ENCODE data around the gene ZSCAN21.
"Not testable (repeated sequence)": the region's sequence is repeated elsewhere in the genome, so short reads cannot be mapped to it uniquely, and the experiment has no call there.

The ZSCAN21 gene

GRCh38 chr7:100049441-100050291 lies at the start of gene ZSCAN21:
ZSCAN21 (plus strand) TSS chr7:100049774; CDS start chr7:100057007, 7,233 bp downstream.
- TF ChIP-seq NFRKB (IDR thresholded peaks at IDR 0.05) (no peak), L3MBTL2 (conservative IDR thresholded peaks at IDR 0.05) (peak; percentile 89), ELF4 (IDR thresholded peaks at IDR 0.05) (peak; percentile 84)
- peak; percentile 89 for DNase-seq (ENCODE audit: extremely low spot score)
- CTCF ChIA-PET: interaction anchor here (0.7 kb wide), 1 partner anchor 12 kb away, joined by 3 read pairs; no protein-coding TSS in a partner anchor
- POLR2A ChIA-PET: interaction anchor here (0.6 to 1.9 kb wide), 13 partner anchors 9 to 59 kb away, joined by 3 to 12 read pairs (median 4); partner anchors contain the start of genes AP4M1, MCM7 and ZKSCAN1

- TF ChIP-seq HDGF (IDR thresholded peaks at IDR 0.05; ENCODE audit: borderline replicate concordance): no peak
- TF ChIP-seq BHLHE40 (IDR thresholded peaks at IDR 0.05; ENCODE audit: borderline replicate concordance): no peak
- no peak for TF ChIP-seq CTBP1 (IDR thresholded peaks at IDR 0.05; ENCODE audit: borderline replicate concordance)
- DNase-seq (ENCODE audit: extremely low spot score): no peak
- POLR2A ChIA-PET: interaction anchor here (1.0 kb wide), 1 partner anchor 15 kb away, joined by 4 read pairs; the partner anchor contains the start of gene ZKSCAN1
- CTCF ChIA-PET: interaction anchor here (0.6 kb wide), 2 partner anchors 20 to 149 kb away, joined by 3 to 4 read pairs; no protein-coding TSS in a partner anchor
These were observed 49.3 kb upstream of the ZSCAN21 start for GRCh38 chr7:100000239-100000638.

DNA sequence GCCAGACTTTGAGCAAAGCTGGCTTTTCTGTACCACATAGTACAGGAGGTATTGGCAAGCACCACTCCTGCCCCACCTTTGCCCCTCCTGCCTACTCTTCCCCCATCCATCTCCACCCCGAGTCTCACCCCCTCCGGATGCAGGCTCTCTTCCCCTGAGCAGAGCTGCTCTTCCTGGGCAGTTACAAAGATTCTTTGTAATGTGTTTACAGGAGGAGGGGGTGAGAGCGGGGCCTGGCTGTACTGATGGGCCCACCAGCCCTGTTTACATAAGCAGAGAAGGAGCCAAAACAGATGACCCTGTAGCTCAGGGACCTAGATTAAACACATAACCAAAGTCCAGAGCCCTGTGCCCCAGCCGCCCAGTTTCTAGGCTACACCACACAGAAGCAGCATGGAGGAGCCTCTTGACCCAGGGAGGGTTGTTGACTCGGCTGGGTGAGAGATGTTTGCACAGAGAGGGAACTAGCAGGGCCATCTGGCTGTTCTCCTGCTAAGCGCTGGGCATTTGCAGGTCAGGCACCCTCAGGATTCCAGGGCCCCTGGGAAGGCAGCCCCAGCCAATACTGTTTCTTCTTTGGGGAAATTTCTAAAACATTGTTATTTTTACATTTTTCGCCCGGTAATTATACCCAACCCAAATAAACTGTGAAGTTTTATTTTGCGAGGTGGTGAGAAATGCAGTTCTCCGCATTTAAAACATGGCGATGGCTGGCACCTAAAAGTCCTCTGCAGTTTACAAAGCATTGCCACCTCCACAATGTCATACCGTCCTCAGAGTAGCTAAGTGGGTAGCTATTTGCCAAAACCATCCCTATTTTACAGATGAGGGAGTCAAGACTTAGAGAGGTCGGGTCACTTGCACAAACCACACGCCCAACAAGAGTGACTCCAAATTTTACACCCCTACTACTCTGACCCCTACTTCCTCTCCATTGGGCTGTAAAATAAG lies 45.6 kb upstream of the ZSCAN21 start:
- CTCF ChIA-PET: interaction anchor here (0.6 kb wide), 1 partner anchor 54 kb away, joined by 3 read pairs; no protein-coding TSS in a partner anchor

DNA sequence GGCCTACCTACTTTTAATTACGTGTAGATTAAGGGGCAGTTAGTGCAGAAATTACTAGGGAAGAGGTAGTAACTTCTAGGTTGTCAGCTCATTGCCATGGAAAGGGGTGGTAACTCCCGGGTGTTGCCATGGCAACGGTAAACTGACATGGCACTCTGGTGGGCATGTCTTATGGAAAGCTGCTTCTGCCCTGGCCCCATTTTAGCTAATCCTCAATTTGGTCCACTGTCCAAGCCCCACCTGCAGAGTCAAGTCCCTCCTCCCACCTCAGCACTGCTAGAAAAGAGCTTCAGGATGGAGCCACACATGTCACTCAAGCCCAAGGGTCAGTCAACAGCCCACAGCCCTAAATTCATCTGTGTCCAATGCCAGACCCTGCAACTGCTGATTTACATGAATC lies 41.7 kb upstream of the ZSCAN21 start:
- ChIA-PET CTCF (interaction anchor here (0.5 kb wide), 1 partner anchor 45 kb away, joined by 4 read pairs; no protein-coding TSS in a partner anchor), POLR2A (interaction anchor here (1.3 kb wide), 1 partner anchor 42 kb away, joined by 4 read pairs; the partner anchor contains the start of gene ZSCAN21)
- no peak for DNase-seq (ENCODE audit: extremely low spot score)
- no peak for TF ChIP-seq LEF1 (IDR thresholded peaks at IDR 0.05; ENCODE audit: borderline replicate concordance)
- TF ChIP-seq, protein P1, sequence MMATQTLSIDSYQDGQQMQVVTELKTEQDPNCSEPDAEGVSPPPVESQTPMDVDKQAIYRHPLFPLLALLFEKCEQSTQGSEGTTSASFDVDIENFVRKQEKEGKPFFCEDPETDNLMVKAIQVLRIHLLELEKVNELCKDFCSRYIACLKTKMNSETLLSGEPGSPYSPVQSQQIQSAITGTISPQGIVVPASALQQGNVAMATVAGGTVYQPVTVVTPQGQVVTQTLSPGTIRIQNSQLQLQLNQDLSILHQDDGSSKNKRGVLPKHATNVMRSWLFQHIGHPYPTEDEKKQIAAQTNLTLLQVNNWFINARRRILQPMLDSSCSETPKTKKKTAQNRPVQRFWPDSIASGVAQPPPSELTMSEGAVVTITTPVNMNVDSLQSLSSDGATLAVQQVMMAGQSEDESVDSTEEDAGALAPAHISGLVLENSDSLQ (IDR thresholded peaks at IDR 0.05): peak; percentile 54

More for the DNA sequence above, 45.6 kb upstream of the ZSCAN21 start:
- POLR2A ChIA-PET: interaction anchor here (1.2 kb wide), 1 partner anchor 79 kb away, joined by 3 read pairs; no protein-coding TSS in a partner anchor
- TF ChIP-seq NFRKB (IDR thresholded peaks at IDR 0.05) (no peak), SP1 (IDR thresholded peaks at IDR 0.05) (no peak), ELF4 (IDR thresholded peaks at IDR 0.05) (no peak), BHLHE40 (IDR thresholded peaks at IDR 0.05; ENCODE audit: borderline replicate concordance) (no peak), ARNT (IDR thresholded peaks at IDR 0.05) (no peak), FOXK2 (IDR thresholded peaks at IDR 0.05) (no peak), LEF1 (IDR thresholded peaks at IDR 0.05; ENCODE audit: borderline replicate concordance) (no peak)
- TF ChIP-seq, protein P1 (IDR thresholded peaks at IDR 0.05): no peak
- no peak for DNase-seq (ENCODE audit: extremely low spot score)

GRCh38 chr7:100008525-100008924 lies 41.0 kb upstream of the ZSCAN21 start:
- ChIA-PET CTCF (interaction anchor here (0.5 kb wide), 1 partner anchor 45 kb away, joined by 4 read pairs; no protein-coding TSS in a partner anchor), POLR2A (interaction anchor here (1.3 kb wide), 1 partner anchor 41 kb away, joined by 4 read pairs; the partner anchor contains the start of gene ZSCAN21)
- DNase-seq (ENCODE audit: extremely low spot score): no peak
- no peak for TF ChIP-seq FOXK2 (IDR thresholded peaks at IDR 0.05)
- no peak for TF ChIP-seq FOXM1 (IDR thresholded peaks at IDR 0.05; ENCODE audit: borderline replicate concordance)
- no peak for TF ChIP-seq FOXA1 (IDR thresholded peaks at IDR 0.05)
- no peak for TF ChIP-seq ZNF384 (IDR thresholded peaks at IDR 0.05)
- no peak for TF ChIP-seq ARNT (IDR thresholded peaks at IDR 0.05)
- no peak for TF ChIP-seq TARDBP (IDR thresholded peaks at IDR 0.05)
- TF ChIP-seq HDGF (IDR thresholded peaks at IDR 0.05; ENCODE audit: borderline replicate concordance): no peak
- no peak for TF ChIP-seq NFRKB (IDR thresholded peaks at IDR 0.05)
- no peak for TF ChIP-seq BHLHE40 (IDR thresholded peaks at IDR 0.05; ENCODE audit: borderline replicate concordance)
- no peak for TF ChIP-seq SUZ12 (IDR thresholded peaks at IDR 0.05)
- no peak for TF ChIP-seq L3MBTL2 (conservative IDR thresholded peaks at IDR 0.05)
- no peak for TF ChIP-seq ELF4 (IDR thresholded peaks at IDR 0.05)
- TF ChIP-seq, protein P1 (IDR thresholded peaks at IDR 0.05): no peak
- TF ChIP-seq SP1 (IDR thresholded peaks at IDR 0.05): no peak

DNA sequence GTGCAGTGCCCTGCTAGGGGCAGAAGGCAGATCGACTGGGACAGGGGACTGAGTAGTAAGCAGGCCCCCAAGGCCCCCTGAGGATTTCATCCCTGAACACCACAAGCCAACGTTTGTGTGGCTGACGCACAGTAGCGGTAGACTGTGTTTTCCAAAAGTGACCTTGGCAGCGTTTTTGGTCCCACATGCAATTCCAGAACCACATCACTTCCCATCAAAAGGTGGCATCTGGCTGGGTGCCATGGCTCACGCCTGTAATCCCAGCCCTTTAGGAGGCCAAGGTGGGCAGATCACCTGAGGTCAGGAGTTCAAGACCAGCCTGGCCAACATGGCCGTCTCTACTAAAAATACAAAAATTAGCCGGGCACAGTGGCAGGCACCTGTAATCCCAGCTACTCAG lies 39.6 kb upstream of the ZSCAN21 start:
- DNase-seq (ENCODE audit: extremely low spot score); CTCF ChIA-PET; POLR2A ChIA-PET: not testable (repeated sequence)

Data from HEK293T (cell line).